ENCODE measurements around the gene DNAJB9.

DNA sequence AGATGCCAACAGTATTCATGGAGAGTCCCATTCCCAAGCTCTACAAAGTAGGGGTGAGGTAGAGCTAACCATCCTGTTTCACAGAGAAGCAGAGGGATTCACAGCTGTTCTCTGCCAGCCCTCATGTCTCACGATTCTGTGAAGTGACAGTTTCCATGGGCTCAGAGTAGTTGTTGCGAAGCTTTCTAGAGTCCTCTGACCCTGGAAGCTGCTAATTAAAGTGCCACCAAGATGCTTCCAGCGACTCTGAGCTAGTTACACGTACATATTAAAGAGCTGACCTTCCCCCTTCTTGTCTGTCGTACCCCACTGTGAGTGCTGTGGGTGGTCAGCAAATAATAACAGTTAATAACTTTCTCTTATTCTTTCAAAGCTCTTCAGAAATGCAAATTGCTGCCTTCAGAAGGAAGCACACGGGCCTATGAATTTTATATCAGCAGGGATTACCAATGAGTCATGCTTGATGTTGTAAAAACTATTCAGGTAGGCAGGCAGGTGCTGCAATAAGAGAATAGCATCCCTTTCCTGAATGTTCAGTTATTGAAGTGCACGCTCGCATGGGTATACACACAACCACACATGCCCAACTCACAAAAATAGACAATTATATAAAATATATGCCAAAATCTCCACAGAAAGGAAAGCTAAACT lies 34.1 kb downstream of the DNAJB9 start:
- no peak for TF ChIP-seq POLR2AphosphoS5 (IDR thresholded peaks at IDR 0.05; ENCODE audit: low read depth, low read length)
- no peak for TF ChIP-seq SIN3A (IDR thresholded peaks at IDR 0.05; ENCODE audit: borderline replicate concordance, insufficient read depth, low read length)
- TF ChIP-seq, protein P1, sequence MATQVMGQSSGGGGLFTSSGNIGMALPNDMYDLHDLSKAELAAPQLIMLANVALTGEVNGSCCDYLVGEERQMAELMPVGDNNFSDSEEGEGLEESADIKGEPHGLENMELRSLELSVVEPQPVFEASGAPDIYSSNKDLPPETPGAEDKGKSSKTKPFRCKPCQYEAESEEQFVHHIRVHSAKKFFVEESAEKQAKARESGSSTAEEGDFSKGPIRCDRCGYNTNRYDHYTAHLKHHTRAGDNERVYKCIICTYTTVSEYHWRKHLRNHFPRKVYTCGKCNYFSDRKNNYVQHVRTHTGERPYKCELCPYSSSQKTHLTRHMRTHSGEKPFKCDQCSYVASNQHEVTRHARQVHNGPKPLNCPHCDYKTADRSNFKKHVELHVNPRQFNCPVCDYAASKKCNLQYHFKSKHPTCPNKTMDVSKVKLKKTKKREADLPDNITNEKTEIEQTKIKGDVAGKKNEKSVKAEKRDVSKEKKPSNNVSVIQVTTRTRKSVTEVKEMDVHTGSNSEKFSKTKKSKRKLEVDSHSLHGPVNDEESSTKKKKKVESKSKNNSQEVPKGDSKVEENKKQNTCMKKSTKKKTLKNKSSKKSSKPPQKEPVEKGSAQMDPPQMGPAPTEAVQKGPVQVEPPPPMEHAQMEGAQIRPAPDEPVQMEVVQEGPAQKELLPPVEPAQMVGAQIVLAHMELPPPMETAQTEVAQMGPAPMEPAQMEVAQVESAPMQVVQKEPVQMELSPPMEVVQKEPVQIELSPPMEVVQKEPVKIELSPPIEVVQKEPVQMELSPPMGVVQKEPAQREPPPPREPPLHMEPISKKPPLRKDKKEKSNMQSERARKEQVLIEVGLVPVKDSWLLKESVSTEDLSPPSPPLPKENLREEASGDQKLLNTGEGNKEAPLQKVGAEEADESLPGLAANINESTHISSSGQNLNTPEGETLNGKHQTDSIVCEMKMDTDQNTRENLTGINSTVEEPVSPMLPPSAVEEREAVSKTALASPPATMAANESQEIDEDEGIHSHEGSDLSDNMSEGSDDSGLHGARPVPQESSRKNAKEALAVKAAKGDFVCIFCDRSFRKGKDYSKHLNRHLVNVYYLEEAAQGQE (IDR thresholded peaks at IDR 0.05; ENCODE audit: insufficient read depth in 1 of 2, low read depth in 2 of 2, low read length in 2 of 2): no peak
